ENCODE measurements around the gene ZNF407.

Gene ZNF407

DNA sequence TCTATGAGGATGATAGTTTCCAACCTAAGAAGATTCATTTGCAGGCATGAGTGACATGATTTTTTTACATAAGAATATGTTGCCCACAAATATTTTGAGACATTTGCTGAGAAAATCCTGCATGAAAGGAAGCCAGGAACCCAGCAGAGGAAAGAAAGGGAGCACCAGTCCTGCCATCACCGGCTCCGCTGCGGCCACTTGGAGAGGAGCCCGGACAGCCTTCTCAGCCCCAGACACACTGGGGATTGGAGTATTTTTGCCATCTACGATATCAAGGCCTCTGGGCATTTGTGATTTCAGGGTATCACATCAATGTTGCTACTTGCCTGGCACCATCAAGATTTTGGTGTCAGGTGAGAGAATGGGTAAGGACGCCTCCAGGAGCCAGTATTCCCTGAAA, 383.0 kb downstream of the ZNF407 start:
- no peak for DNase-seq

DNA sequence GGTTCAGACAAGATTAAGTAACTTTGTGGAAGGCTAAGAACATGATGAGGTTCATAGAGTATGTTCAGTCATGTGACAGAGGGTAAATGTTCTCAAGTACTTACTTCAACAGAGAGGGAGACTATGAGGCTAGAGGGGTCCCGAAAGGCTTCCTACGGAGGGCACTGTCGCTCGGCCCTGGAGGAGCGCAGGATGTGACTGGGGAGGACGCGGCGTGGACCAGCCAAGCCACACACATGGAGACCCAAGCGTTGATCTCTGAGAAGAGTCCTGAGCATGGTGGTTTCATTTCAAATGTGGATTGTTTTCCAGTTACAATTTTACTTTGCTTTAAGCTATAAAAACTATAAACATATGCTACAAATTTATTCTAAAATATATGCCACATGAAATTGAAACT, 383.8 kb downstream of the ZNF407 start:
- no peak for DNase-seq

DNA sequence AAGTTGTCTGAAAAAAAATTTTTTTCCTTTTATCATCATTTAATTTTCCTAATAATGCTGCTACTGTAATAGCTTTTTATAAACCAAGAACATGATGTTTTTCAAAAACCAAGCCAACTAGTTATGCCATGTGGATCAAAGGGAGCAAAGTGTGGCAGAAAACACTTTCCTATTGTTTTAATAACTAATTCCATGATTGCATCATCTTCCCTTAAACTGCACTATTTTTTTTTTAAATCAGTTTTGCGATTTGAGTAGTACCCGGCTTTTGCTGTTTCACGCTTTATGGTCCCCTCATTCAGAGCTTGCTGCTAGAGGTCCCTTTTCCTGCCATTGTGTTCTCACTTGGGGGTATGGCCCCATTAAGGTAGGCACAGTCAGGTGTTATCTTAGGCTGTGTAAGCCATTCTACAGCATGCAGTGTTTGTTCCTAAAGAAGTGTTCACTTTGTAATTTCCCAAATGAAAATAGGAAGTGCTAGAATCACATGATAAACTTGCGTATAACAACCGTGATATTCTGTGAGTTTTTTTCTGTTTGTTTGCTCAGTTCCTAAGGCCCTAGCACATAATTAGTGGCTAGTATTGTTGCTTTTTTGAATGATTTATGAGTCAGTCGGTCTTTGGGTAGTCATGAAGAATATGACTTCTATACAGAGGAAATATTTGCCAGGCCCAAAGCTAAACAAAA, 385.4 kb downstream of the ZNF407 start:
- DNase-seq, result no peak

DNA sequence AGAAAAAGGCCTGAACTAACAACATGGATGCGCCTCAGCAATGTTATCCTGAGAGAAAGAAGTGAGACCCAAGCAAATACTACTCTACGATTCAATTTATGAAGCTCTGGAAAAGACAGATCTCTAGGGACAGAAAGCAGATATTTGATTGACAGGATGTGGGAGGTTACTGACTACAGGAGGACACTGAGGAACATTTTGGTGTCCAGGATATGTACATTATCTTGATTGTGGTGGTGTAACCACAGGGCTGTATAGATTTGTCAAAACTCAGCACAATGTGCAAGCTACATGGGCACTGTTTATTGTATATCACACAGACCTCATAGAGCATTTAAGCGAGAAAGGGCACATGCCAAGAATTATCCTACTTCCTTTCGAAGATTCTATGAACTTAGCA, 391.5 kb downstream of the ZNF407 start:
- no peak for DNase-seq

DNA sequence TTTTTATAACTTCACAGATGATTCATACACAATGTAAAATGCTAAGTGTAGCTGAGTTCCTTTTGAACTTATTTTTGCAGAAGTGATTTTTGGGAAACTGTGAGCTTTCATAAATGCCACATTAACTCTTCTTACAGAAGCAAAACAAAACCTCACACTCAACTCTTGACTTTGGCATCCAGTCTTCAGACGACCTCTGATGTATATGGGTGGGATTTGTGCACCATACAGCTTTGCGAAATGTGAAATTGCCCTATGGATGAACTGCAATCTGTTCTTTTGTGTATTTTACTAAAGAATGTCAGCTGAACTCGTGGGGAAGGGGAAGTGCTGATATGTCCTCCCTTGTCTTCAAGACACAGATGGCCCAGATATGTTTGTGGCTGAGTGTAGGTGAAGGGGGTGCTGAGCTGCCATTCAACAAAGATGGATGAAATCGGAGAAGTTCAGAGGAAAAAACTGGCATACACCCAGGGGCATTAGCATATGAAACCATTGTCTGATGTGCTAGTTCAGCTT, 393.0 kb downstream of the ZNF407 start:
- no peak for DNase-seq

DNA sequence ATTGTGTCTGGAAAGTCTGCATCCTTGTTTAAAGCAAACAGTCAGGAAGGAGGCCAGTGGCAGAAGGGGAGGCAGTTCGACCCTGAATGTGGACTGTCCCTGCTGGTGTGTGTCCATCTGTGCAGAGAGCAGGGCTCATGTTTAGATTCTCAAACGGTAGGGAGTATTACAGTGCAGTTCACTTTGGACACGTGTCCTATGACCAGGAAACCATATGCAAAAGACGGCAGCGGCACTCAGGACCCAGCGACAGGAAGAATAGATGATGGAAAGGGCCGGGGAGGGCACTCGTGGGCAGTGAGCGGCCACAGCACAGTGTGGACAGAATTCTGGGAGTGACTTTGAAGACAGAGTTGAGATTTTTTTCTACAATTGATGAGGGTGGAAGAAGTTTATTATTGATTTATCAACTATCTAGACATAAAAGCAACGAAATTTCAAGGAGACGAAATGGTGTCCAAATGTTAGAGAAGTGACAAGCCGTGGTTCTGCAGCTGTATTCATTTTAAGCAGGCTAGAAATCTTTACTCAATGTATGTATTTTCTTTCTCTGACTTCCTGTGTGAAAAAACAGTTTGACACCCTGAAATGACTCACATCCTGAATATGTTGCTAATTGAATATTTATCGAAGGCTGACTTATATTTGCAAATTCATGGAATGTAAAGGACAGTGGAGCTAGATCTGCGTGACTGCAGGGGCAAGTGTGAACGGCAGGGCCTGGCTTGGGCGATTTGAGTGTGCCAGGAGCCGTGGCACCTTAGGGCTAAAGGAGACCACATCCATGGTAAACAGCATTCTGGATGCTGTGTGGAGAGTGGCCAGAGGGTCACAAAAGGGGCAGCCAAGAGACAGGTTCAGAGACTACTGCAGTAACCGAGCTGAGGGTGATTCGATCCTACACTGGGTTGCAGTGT, 397.1 kb downstream of the ZNF407 start:
- DNase-seq, result no peak

DNA sequence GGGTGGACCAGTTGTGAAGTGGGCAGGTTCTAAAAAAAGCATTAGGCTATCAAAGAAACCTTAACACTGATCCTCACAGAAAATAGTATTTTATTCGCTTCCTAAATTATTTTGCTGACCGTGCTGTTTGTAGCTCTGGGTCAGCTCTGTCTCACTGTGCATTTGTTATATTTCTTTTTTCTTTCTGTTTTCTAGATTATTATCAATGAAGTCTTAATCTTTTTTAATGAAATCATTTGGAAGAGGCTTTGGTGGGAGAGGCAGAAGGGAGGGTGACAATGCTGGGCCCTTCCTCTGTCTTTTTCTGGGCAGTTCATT, 397.7 kb downstream of the ZNF407 start:
- DNase-seq, result no peak

DNA sequence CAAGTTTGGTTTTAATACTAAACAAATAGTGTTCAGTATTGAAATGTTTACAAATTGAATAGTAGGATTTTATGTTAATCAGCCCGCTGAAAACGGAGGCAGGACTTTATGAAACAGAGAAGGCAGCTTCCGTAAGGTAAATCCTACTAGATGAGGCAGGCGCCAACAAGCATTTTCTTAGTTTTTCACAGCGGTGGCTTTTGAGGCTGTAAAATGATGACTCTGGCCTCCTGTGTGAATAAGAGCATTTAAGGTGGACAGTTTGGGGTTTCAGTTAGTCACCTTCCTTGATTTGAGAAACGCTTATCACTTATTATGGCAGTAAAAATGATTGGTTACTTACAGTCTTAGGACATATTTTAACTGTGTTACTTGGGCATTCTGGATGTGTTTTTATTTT, 398.4 kb downstream of the ZNF407 start:
- DNase-seq, result no peak

DNA sequence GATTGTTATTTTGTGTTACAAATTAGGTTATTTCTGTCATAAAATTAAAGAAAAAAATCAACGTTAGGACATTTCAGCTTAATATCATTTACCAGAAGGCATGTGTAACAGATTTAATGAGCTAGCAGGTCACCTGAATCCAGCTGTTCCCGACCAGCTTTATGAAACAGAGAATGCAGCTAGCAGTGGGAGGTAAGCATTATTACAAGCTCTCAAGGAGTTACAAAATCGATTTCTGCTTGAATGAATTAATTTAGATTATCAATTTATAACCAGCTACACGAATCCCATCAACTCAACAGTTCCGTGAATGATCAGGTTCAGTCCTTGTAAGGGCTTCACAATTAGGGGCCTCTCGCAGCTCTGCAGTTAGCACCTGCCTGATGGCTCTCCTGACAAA, 399.3 kb downstream of the ZNF407 start:
- DNase-seq, result no peak

DNA sequence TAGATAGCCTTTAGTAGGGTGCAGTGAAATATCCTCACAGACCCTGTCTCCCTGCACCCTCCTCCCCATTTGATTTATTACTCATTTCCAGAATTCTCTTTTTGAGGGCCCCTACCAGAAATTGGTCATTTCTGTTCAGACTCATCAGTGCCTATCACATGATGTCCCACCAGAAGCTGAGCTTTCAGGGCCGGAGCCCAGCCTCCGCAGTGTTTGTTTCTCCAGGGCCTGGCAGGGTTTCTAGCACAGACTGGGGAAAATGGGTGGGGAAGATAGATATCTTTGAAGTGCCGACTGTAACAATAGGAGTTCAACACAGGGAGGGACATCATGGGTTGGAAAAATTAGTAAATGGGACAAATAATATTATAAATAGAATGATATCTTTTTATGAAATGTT, 403.2 kb downstream of the ZNF407 start:
- DNase-seq, result no peak

DNA sequence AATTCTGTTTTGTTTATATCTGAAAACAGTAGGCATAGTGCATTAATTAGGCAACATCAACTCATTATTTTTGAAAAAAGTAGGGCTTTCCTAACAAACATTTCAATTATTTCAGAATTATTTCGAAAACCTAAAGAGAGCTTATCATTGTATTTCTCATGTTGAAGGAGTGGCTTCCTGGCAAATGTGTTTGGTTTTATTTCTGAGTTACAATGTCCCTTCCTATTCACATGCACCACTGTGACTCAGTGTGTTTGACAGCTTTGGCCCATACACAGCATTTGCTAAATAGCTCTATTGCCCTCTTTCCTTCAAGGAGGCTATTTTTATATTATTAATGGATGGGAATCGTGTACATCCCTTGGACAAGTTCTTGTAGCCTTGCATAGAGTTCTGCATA, 405.4 kb downstream of the ZNF407 start:
- no peak for DNase-seq

DNA sequence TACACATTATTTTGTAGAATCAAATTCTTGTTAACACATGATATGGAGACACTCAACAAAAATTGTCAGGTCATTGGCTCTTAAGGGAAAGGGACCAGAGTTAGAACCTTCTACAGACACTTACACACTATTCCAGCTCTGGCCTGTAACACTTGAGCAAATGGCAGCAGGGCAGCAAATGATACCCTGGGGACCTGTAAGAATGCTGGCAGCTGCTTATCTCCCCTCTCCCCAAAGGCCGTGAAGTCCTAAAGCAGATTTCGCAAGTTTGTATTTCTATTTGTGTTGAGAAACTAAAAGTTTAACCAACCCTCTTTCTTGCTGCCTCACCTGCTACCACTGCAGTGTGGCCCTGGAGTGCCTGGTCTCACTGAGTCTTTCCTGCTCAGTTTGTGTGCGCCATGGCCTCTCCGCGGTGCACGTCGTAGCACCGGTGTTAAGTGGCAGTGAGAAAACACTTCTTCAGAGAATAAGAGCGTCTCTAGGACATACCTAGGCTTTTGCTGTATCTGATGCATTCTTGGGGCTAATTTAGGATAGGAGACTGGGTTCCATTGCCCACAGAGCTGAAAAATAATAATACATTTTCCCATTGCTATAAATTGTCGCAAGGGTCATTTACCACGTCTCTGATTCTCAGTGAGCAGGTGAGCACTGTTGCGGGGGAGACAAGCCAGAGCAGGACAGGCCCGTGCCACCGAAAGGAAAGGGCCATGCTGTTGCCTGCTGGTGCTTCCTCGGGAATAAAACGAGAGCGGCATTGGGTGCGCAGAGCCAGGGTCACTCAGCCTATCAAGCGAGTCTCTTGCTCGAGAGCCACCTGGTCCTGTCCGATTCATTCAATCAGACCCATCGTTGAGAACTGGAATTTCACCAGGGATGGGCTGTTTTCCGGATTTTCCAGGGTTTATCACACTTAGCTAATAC, 406.4 kb downstream of the ZNF407 start:
- DNase-seq, result no peak

DNA sequence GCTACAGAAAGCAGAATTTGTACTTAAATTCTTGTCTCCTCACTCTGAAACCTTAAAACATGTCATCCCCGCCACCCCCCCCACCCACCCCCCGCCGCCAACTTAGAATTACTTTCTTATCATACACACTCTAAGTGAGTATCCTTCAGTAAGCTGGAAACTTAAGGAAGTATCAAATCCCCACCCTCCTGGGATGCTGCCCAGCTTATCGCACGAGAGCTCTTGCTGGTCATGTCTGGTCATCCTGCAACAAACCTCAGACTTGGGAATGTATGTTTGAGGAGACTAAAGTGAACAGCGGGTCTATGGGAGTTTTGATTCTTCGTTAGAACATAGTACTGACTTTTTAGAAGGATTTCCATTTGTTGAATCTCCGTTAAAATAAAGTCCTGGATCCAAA, 408.0 kb downstream of the ZNF407 start:
- DNase-seq, result no peak

DNA sequence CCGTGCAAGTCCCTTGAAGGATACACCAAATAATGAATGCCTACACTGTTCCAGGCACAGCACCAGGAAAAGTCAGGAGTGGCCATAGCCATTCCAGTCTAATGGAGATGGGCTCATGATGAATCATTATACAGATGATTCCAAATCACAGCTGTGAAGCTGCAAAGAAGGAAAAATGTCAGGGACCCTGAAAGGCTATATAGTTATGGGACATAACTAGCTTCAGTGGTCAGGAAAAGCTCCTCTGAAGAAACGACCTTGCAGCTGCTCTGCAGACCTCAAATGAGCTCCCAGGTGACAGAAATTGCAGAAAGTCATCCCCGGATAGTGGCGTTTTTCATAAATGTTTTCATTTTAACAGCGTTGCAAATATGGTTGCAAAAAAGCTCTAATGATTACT, 410.5 kb downstream of the ZNF407 start:
- no peak for DNase-seq

DNA sequence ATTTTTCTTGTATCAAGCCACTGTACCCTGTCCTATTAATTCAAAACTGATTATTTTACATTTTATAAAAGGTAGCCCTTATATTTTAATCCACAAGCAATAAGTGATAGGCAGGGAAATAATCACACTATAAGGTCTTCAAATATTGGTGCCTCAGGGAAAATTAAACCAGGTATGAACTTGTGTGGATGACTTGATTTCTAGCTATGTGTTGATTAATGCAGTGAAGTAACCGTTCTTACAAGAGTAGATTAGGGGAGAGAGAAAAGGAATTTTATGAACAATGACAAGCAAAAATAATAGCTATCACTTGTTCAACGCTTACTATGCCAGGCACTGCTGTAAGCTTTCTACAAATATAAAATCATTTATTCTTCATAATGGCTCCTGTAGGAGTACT, 411.6 kb downstream of the ZNF407 start:
- no peak for DNase-seq

DNA sequence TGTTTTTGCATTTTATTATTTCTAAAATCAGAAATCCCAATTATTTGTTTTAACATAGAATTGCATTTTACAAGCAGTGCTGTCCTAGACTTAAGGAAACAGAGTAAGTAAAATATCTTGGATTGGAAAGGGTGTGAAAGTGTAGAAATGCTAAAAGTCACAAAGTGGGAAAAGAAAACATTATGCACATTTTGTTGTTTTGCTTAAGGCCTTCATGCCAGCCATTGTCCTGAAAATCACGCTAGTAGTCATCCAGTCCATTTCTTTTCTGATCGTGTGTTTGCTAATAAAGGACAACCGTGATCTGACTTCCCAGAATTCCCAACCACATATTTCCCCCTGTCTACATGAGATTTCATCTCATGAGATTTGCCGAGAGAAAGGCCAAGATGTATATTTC, 412.2 kb downstream of the ZNF407 start:
- no peak for DNase-seq

DNA sequence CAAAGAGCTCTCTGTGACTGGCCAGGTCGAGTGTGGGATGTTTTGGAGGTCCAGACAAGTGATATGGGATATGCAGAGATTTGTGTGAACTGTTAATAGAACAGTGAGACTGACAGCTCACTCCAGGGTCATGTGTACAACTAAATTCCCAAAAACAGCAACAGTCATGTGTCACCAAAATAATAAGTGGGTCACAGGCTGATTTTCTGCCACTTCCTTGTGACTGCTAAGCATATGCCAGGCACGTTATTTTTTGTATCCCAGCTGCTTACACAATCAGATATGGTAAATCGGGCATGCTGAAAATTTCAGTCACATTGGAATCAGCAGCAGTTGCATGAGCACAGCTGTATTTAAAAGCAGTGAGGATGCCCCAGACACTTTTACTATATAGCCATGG, 412.6 kb downstream of the ZNF407 start:
- no peak for DNase-seq

DNA sequence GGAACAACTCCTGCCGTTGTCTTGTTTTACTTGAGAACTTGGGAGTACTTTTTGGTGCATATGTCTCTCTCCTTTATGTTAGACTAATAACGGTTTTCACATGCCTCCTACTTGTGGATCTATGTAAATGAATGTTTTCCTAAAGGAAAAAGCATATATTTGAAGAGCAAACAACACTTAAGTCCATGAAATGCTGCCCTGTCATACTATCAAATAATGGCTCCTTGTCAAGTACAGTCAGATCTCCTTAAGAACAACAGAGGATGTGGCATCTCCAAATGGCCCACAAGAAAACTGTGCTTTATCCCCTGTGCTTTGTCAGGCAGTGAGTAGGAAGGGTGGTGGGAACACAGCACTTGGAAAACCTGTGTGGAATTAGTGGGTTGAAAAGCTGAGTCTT, 413.0 kb downstream of the ZNF407 start:
- no peak for DNase-seq

DNA sequence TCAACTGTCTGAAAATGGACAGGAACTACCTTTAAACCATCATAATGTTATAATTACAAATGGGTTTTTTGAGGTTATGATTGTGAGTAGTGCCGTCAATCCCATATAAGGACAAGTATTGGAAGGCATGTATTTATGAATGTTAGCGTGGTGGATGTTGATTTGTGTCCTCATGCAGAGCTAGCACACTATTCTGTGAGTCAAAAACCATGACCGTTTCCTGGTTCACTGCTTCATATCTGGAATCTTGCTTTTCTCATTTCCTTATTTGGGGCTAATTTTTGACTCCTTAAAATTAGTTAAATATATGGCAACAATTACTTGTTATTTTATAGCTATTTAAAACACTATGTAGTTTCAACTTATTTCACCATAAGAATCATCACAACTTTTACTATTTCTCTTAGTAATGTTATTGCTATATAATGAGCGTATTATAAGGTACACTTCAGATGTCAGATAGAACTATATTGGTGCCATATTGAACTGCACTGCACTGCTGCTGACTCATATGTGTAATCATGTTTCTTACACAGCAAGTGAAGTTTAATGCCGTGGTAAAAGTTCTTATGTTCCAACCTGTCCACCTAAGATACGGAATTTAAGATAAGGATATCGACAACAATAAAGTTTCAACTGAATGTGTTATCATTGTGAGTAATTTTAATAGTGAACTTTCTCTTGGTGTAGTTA, 418.5 kb downstream of the ZNF407 start:
- DNase-seq, result no peak

DNA sequence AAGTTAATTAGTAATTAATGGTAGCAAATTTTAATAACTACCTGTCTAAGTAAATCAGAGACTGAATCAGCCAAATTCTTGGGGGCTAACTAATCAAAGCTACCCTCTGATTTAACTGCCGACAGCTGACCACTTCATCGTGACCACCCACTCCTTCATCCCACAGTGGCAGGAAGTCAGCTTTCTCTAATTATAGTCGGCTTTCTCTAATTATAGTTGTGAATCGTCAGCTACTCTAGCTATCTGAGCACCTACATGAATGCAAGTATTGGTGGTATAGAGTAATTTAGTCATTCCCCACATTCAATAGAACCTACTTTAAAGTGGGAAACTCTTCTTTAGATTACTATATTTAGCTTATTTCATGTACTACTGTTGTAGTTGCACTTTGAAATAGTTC, 425.8 kb downstream of the ZNF407 start:
- DNase-seq, result no peak

DNA sequence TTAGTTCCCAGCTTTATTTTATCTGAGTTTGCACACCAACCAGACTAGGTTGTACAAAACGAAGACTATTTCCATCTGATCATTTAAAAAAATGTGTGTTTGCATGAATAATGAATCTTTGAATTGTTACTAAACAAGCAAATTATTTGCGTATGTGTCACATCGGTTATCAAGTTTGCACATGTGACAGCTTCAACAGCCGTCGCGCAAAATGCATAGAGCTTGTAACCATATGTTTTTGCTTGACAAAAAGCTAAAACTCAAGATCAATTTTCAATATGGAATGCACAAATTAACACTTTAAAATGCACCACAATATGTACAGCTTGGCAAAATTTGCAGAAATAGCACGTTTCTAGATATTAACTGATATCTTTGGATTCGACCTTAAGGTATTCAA, 427.2 kb downstream of the ZNF407 start:
- no peak for DNase-seq

DNA sequence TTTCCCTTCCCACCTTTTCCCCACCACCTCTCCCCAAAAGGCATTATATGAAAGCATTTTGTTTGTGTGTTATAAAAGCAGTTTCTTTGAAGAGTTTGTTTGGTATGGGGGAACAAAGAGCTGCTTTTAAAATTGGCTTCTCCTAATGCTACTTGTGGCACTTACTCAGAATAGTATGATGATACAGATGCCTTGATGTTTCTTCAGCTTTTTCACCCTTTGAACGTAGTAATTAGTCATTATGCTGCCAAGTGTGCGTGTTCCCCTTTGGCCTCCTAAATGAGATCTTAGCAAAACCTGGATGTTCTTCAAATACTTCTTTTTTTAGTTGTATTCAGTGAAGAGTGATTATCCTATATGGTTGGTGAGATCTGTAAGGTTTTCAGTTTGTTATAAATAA, 427.9 kb downstream of the ZNF407 start:
- no peak for DNase-seq

DNA sequence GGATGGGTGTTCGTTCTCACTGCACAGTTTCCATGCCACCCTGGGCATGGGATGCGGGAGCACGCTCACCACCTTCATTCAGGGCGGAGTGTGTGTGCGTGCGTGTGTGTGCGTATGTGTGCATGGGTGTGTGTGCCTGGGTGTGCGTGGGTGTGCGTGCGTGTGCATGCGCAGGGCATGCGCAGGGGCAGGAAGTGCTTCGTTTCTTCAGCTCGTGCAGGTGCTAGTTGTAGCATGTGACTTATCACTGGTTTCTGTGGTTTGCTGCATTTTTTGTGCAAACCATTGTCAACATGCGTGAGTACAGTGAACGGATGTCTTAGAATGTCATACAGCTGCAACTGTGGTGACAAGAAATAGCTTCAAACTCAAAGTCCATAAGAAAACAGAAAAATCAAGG, 431.8 kb downstream of the ZNF407 start:
- no peak for DNase-seq
